ENCODE results near the gene PTN. TPM values are rescaled to one million over a fixed set of nuclear protein-coding genes. Genes with fewer than 3 reads are reported as not detected.

PTN gene
- total and polyA plus RNA-seq, 10 of the 15 experiments (the other 5 are each of a cell fraction or from before 2014, with no cell fraction given): 0.09 to 1.2 (median 0.13) TPM; not detected in 7

DNA sequence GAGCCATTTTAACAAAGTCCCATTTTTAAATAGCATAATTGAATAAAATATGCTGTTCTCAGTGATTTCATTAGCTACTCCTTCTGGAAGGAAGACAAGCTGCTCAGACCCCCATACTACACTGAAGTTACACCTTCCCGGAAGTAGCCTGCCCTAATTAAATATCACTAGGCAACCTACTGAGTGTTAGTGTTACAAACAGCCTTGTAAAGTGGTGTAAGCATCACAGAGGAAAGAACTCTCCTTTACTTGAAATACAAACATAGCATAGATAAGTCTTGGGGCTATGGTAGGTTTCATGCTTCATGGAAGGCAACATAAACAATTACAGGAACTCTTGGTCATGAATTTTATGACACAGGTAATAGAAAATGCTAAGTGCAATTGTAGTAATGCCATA lies 43.4 kb upstream of the PTN start (continued):
- TF ChIP-seq, protein P1, sequence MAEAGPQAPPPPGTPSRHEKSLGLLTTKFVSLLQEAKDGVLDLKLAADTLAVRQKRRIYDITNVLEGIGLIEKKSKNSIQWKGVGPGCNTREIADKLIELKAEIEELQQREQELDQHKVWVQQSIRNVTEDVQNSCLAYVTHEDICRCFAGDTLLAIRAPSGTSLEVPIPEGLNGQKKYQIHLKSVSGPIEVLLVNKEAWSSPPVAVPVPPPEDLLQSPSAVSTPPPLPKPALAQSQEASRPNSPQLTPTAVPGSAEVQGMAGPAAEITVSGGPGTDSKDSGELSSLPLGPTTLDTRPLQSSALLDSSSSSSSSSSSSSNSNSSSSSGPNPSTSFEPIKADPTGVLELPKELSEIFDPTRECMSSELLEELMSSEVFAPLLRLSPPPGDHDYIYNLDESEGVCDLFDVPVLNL (IDR thresholded peaks at IDR 0.05; ENCODE audit: low read depth, low read length): no peak
- no peak for TF ChIP-seq MYC (IDR thresholded peaks at IDR 0.05; ENCODE audit: insufficient read depth, insufficient read length, insufficient replicate concordance, low read length, severe bottlenecking)

DNA sequence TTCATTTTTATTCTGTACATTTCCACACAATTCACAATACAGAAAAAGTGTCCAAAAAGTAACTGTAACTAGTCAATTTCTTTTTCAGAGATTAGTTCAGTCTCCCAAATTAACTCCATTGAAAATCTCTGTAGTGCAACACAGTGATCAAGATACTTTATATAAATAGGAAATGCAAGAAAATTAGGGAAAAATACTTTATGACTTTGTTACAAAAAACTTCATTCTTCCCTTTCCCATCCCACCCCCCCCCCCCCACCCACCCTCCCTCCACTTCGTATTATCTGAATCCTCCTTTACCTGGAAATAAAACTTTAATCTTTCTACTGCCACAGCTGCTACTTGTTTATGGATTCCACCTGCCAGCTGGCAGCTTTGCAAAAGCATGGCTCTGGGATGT lies 37.5 kb upstream of the PTN start:
- ChIA-PET POLR2A (no interaction called here), RAD21 (ENCODE audit: unreplicated experiment) (no interaction called here), SMC1A (ENCODE audit: uncharacterized antibody, unreplicated experiment) (no interaction called here), CTCF (no interaction called here)
- in situ Hi-C loops (cut with MboI): no loop called here
- H3K79me2 ChIP-seq (ENCODE audit: control insufficient read depth, insufficient read depth, low read length): no peaks in the 10 kb centered on the region
- H3K27me3 ChIP-seq (replicated peaks in 1 of 2; ENCODE audit: control insufficient read depth in 2 of 2, insufficient read depth in 2 of 2, low read length in 1 of 2): no peaks in the 10 kb centered on the region
- BruUV-seq (replicated peaks): no TSS peak
- WGBS (ENCODE audit: insufficient coverage, insufficient replicate concordance, low lambda C conversion rate, missing lambda C conversion rate): no CpG with 5 or more reads among the region's 1 CpG
- no peaks in the 10 kb centered on the region for H3K36me3 ChIP-seq (ENCODE audit: control insufficient read depth in 2 of 2, insufficient read depth in 2 of 2, low read length in 1 of 2)
- H3K9me3 ChIP-seq (replicated peaks; ENCODE audit: control insufficient read depth, insufficient read depth, low read length): no peaks in the 10 kb centered on the region
- intact Hi-C loops (cut with micrococcal nuclease; ENCODE audit: unreplicated experiment): no loop called here
- no peak for DNase-seq (ENCODE audit: low read depth, low spot score)
- TF ChIP-seq TBL1XR1 (IDR thresholded peaks at IDR 0.05; ENCODE audit: low read depth, low read length): no peak
- no peak for TF ChIP-seq IRF4 (IDR thresholded peaks at IDR 0.05; ENCODE audit: low read depth, low read length)
- TF ChIP-seq SMC3 (IDR thresholded peaks at IDR 0.05; ENCODE audit: borderline replicate concordance, low read length): no peak
- no peak for TF ChIP-seq EP300 (IDR thresholded peaks at IDR 0.05; ENCODE audit: borderline replicate concordance in 1 of 2, control insufficient read depth in 1 of 2, low read depth in 2 of 2, low read length in 2 of 2)
- TF ChIP-seq, protein P2, sequence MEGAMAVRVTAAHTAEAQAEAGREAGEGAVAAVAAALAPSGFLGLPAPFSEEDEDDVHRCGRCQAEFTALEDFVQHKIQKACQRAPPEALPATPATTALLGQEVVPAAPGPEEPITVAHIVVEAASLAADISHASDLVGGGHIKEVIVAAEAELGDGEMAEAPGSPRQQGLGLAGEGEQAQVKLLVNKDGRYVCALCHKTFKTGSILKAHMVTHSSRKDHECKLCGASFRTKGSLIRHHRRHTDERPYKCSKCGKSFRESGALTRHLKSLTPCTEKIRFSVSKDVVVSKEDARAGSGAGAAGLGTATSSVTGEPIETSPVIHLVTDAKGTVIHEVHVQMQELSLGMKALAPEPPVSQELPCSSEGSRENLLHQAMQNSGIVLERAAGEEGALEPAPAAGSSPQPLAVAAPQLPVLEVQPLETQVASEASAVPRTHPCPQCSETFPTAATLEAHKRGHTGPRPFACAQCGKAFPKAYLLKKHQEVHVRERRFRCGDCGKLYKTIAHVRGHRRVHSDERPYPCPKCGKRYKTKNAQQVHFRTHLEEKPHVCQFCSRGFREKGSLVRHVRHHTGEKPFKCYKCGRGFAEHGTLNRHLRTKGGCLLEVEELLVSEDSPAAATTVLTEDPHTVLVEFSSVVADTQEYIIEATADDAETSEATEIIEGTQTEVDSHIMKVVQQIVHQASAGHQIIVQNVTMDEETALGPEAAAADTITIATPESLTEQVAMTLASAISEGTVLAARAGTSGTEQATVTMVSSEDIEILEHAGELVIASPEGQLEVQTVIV (IDR thresholded peaks at IDR 0.05; ENCODE audit: borderline replicate concordance, partially characterized antibody): no peak
- TF ChIP-seq LARP7 (IDR thresholded peaks at IDR 0.05): no peak
- TF ChIP-seq ESRRA (IDR thresholded peaks at IDR 0.05; ENCODE audit: low read length): no peak
- FAIRE-seq: no peak
- no peaks in the 10 kb centered on the region for H3K4me1 ChIP-seq (ENCODE audit: control insufficient read depth, insufficient read depth, low read length)
- H3K4me3 ChIP-seq: no peak overlapping the region
- no peak overlapping the region for H3K27ac ChIP-seq (ENCODE audit: control insufficient read depth, insufficient read depth)
- H4K20me1 ChIP-seq (ENCODE audit: control insufficient read depth, insufficient read depth): no peaks in the 10 kb centered on the region
- ATAC-seq: no peak
- no peak overlapping the region for H3K4me2 ChIP-seq (ENCODE audit: control insufficient read depth, insufficient read depth)
- no peak overlapping the region for H2AFZ ChIP-seq (ENCODE audit: control insufficient read depth, low read depth, low read length)
- no peak overlapping the region for H3K9ac ChIP-seq (ENCODE audit: control insufficient read depth, insufficient read depth, low read length)
